SK-N-SH (cell line): ENCODE results near the gene ANKS1B. TPM values are rescaled to one million over a fixed set of nuclear protein-coding genes. Genes with fewer than 3 reads are reported as not detected.
"Not testable (repeated sequence)": the region's sequence is repeated elsewhere in the genome, so short reads cannot be mapped to it uniquely, and the experiment has no call there.

Source experiments
- CTCF ChIA-PET: fragments of 300-600, 350-600 bp; formaldehyde crosslinking; extraction: SDS; loops from one replicate; lab custom pipeline; 2021; lab: Yijun Ruan, JAX
- POLR2A ChIA-PET: fragments of 350-600 bp; sonication (Branson Sonifier 250); formaldehyde crosslinking; extraction: SDS; loops from one replicate; lab custom pipeline; 2020; ENCODE audit warnings: antibody characterized with exemption, inconsistent platforms; lab: Yijun Ruan, JAX
- DNase-seq: peaks from one replicate; pipeline ENCODE4 v3.0.0; 2012
- H2AFZ ChIP-seq: fragments of 200-600 bp; sonication (generic); 2 replicates; pipeline ENCODE4 v1.8.1; 2016; ENCODE audit warnings: antibody characterized with exemption, mild to moderate bottlenecking, low read depth
- H3F3A ChIP-seq: fragments of 200-600 bp; sonication (generic); replicated peaks from 2 replicates; pipeline ENCODE3; 2016; ENCODE audit warnings: antibody characterized with exemption, mild to moderate bottlenecking; ENCODE audit not compliant: insufficient read depth
- H3K27ac ChIP-seq, 2 experiments: fragments of 200-500 bp in 1 of 2; fragments of 200-600 bp in 1 of 2; sonication (Bioruptor generic) in 1 of 2; sonication (generic), shearing (Covaris generic) in 1 of 2; 2 replicates each; pipeline versions ENCODE4 v1.5.1 to v1.6.1; 2014 to 2016; ENCODE audit warnings: low read depth in 2 of 2, inconsistent platforms in 1 of 2, low read length in 1 of 2, mild to moderate bottlenecking in 1 of 2, mixed read lengths in 1 of 2
- H3K27me3 ChIP-seq: fragments of 200-600 bp; sonication (generic), shearing (Covaris generic); 2 replicates; pipeline ENCODE4 v1.6.1; 2016; ENCODE audit warnings: mixed run types; ENCODE audit not compliant: insufficient read depth
- H3K36me3 ChIP-seq, 2 experiments: fragments of 200-500 bp in 1 of 2; fragments of 200-600 bp in 1 of 2; sonication (Bioruptor generic) in 1 of 2; sonication (generic) in 1 of 2; replicated peaks in 1 of 2; 2 replicates each; pipeline versions ENCODE3 to v1.5.1; 2014 to 2016; ENCODE audit warnings: low read length in 1 of 2, mild to moderate bottlenecking in 1 of 2; ENCODE audit not compliant: insufficient read depth in 2 of 2, control insufficient read depth in 1 of 2
- H3K4me1 ChIP-seq, 2 experiments: fragments of 200-500 bp in 1 of 2; fragments of 200-600 bp in 1 of 2; sonication (Bioruptor generic) in 1 of 2; sonication (generic), shearing (Covaris generic) in 1 of 2; 2 replicates each; pipeline versions ENCODE4 v1.5.1 to v1.6.1; 2014 to 2016; ENCODE audit warnings: low read depth in 1 of 2, low read length in 1 of 2, mixed run types in 1 of 2; ENCODE audit not compliant: insufficient read depth in 2 of 2, control insufficient read depth in 1 of 2
- H3K4me2 ChIP-seq: fragments of 200-600 bp; sonication (generic), shearing (Covaris generic); 2 replicates; pipeline ENCODE4 v1.6.1; 2017; ENCODE audit warnings: mixed run types
- H3K4me3 ChIP-seq, 2 experiments: fragments of 200-500 bp in 1 of 2; fragments of 200-600 bp in 1 of 2; sonication (Bioruptor generic) in 1 of 2; sonication (generic), shearing (Covaris generic) in 1 of 2; 2 replicates each; pipeline versions ENCODE4 v1.5.1 to v1.8.1; 2014 to 2016; ENCODE audit warnings: low read depth in 2 of 2, inconsistent platforms in 1 of 2, low read length in 1 of 2, mild to moderate bottlenecking in 1 of 2, mixed read lengths in 1 of 2, moderate library complexity in 1 of 2
- H3K79me2 ChIP-seq: fragments of 200-600 bp; sonication (generic); 2 replicates; pipeline ENCODE4 v1.8.1; 2017; ENCODE audit warnings: mild to moderate bottlenecking; ENCODE audit not compliant: insufficient read depth
- H3K9ac ChIP-seq: fragments of 200-600 bp; sonication (generic); 2 replicates; pipeline ENCODE4 v1.6.1; 2017; ENCODE audit warnings: mixed run types
- H3K9me2 ChIP-seq: fragments of 200-600 bp; sonication (generic); 2 replicates; pipeline ENCODE4 v1.6.1; 2017; ENCODE audit warnings: mixed run types
- H3K9me3 ChIP-seq: fragments of 200-600 bp; sonication (generic); 2 replicates; pipeline ENCODE4 v1.6.1; 2017; ENCODE audit warnings: mixed run types, mild to moderate bottlenecking, moderate library complexity
- H4K20me1 ChIP-seq: fragments of 200-600 bp; sonication (generic); 2 replicates; pipeline ENCODE4 v1.6.1; 2017; ENCODE audit warnings: mild to moderate bottlenecking, mixed run types; ENCODE audit not compliant: insufficient read depth
- CHD2 ChIP-seq: fragments of 150-350 bp; IDR thresholded peaks from 2 replicates; pipeline ENCODE4 v1.6.1; 2018; ENCODE audit warnings: low read length; ENCODE audit not compliant: partially characterized antibody
- CTCF ChIP-seq: fragments of 200-600 bp; sonication (generic); IDR thresholded peaks from 2 replicates; pipeline ENCODE4 v1.6.1; 2017; ENCODE audit warnings: antibody characterized with exemption, mild to moderate bottlenecking, moderate library complexity
- FOXJ3 ChIP-seq: sonication (generic); formaldehyde crosslinking; IDR thresholded peaks from 2 replicates; pipeline ENCODE4 v1.5.1; 2020; ENCODE audit warnings: mild to moderate bottlenecking, missing genetic modification reagents
- PBX3 ChIP-seq: IDR thresholded peaks from 2 replicates; pipeline ENCODE4; 2012
- WGBS: methylation state at CpG from one replicate; pipeline ENCODE4 v1.1.6; 2017; ENCODE audit warnings: low lambda C conversion rate; 5-methylcytosine and 5-hydroxymethylcytosine counted together
- polyA plus RNA-seq, 3 experiments: library from polyadenylated mRNA; depleted of rRNA; stranded (reverse); fragments of >200 nt; gene quantifications; 2 replicates each; pipeline ENCODE4 v1.2.3, GENCODE V29; 2012

The ANKS1B gene
- polyA plus RNA-seq, 1 of the 3 experiments (the other 2 are of a cell fraction) = 1.8 TPM

GRCh38 chr12:99577125-99577524 lies 407.6 kb downstream of the ANKS1B start:
- POLR2A ChIA-PET, H3K9me2 ChIP-seq, CTCF ChIA-PET, H3F3A ChIP-seq, H3K9me3 ChIP-seq, H3K9ac ChIP-seq, H3K4me2 ChIP-seq, DNase-seq, H2AFZ ChIP-seq, H3K36me3 ChIP-seq, H3K79me2 ChIP-seq, H3K27ac ChIP-seq, H4K20me1 ChIP-seq, H3K4me3 ChIP-seq, H3K27me3 ChIP-seq, H3K4me1 ChIP-seq: not testable (repeated sequence)
- WGBS = 55% methylated on average over 1 of the region's 1 CpG

GRCh38 chr12:99573980-99574379 lies 410.8 kb downstream of the ANKS1B start:
- Histone ChIP-seq H3K36me3 (no peaks in the 10 kb centered on the region), H3K9me2 (no peaks in the 10 kb centered on the region), H3F3A (no peaks in the 10 kb centered on the region), H3K9ac (no peak overlapping the region), H2AFZ (no peak overlapping the region), H3K27ac (no peak overlapping the region), H3K4me2 (no peak overlapping the region), H3K9me3 (no peaks in the 10 kb centered on the region), H4K20me1 (no peaks in the 10 kb centered on the region), H3K79me2 (no peaks in the 10 kb centered on the region), H3K27me3 (no peaks in the 10 kb centered on the region), H3K4me3 (no peak overlapping the region), H3K4me1 (no peaks in the 10 kb centered on the region)
- no peak for DNase-seq
- no peak for TF ChIP-seq FOXJ3 (CRISPR knock-in tag)
- POLR2A ChIA-PET = no interaction called here
- CTCF ChIA-PET = no interaction called here
- WGBS = 72% methylated on average over 2 of the region's 2 CpGs

GRCh38 chr12:99567072-99567471 lies 417.7 kb downstream of the ANKS1B start:
- DNase-seq = no peak
- no peaks in the 10 kb centered on the region for H3F3A ChIP-seq
- H4K20me1 ChIP-seq = no peaks in the 10 kb centered on the region
- H3K4me3 ChIP-seq = no peak overlapping the region
- H3K79me2 ChIP-seq = no peaks in the 10 kb centered on the region
- POLR2A ChIA-PET = no interaction called here
- no peaks in the 10 kb centered on the region for H3K36me3 ChIP-seq
- H3K4me2 ChIP-seq = no peak overlapping the region
- TF ChIP-seq PBX3 (no peak), CHD2 (no peak), CTCF (no peak)
- TF ChIP-seq, all 33 proteins: peak for 0
- Histone ChIP-seq H3K9ac (no peak overlapping the region), H3K27me3 (no peaks in the 10 kb centered on the region), H2AFZ (no peak overlapping the region), H3K9me3 (no peaks in the 10 kb centered on the region), H3K9me2 (no peaks in the 10 kb centered on the region), H3K27ac (no peak overlapping the region), H3K4me1 (no peaks in the 10 kb centered on the region)
- CTCF ChIA-PET = no interaction called here
- 40% methylated on average over 2 of the region's 2 CpGs for WGBS
